H1 (cell line): ENCODE measurements around the gene ENTPD8.

Experiments used
- BACH1 ChIP-seq: IDR thresholded peaks from 2 replicates; pipeline ENCODE4 v1.6.1; 2012; ENCODE audit warnings: low read length, improper control_type of control experiment
- POLR2A ChIP-seq, 2 experiments: IDR thresholded peaks; 1 replicate in 1 of 2; 2 replicates in 1 of 2; pipeline ENCODE4 v1.6.1; 2011; ENCODE audit warnings: low read depth in 2 of 2, low read length in 2 of 2, mild to moderate bottlenecking in 2 of 2; ENCODE audit errors: control extremely low read depth in 1 of 2

DNA sequence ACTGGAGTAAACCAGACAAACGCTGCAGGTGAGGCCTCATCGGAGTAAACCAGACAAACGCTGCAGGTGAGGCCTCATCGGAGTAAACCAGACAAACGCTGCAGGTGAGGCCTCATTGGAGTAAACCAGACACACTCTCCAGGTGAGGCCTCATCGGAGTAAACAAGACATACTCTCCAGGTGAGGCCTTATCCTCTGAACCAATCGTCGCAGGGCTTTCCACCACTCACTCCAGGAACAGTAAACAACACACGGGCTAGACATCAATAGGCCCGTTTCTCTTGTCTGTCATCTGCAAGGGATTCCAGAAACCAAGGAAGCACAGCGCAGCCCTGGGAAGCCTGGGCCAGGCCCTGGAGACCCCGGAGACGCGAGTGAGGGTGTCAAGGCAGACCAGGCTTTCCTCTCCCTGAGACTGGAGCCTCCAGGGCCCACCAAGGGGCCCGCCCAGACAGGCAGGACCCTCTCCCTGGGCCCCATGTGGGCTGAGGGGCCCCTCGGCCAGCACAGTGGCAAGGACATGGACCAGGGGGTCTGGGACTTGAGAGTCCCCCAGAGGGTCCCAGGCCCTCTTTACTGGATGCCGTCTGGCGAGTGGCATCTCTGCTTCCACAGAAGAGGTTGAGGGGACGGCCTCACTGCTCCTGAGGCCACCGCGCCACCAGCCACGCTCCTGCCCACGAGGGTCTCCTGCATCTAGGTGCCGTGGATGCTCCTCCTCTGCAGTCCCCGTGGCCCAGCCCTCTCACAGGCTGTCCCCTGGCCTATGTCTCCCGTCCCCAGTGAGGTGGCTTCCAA lies 44.4 kb upstream of the ENTPD8 start:
- TF ChIP-seq POLR2A (IDR thresholded peaks at IDR 0.05; ENCODE audit: control extremely low read depth in 1 of 2, low read depth in 2 of 2, low read length in 2 of 2) (no peak), BACH1 (no peak)
